HS-27A (cell line): Measurements from ENCODE around the gene EBPL.
"Not testable (repeated sequence)": the region's sequence is repeated elsewhere in the genome, so short reads cannot be mapped to it uniquely, and the experiment has no call there.

Experiments
- DNase-seq: peaks from one replicate; pipeline ENCODE4 v3.0.0-alpha.2; 2012; ENCODE audit warnings: low read depth, missing footprints

EBPL gene

DNA sequence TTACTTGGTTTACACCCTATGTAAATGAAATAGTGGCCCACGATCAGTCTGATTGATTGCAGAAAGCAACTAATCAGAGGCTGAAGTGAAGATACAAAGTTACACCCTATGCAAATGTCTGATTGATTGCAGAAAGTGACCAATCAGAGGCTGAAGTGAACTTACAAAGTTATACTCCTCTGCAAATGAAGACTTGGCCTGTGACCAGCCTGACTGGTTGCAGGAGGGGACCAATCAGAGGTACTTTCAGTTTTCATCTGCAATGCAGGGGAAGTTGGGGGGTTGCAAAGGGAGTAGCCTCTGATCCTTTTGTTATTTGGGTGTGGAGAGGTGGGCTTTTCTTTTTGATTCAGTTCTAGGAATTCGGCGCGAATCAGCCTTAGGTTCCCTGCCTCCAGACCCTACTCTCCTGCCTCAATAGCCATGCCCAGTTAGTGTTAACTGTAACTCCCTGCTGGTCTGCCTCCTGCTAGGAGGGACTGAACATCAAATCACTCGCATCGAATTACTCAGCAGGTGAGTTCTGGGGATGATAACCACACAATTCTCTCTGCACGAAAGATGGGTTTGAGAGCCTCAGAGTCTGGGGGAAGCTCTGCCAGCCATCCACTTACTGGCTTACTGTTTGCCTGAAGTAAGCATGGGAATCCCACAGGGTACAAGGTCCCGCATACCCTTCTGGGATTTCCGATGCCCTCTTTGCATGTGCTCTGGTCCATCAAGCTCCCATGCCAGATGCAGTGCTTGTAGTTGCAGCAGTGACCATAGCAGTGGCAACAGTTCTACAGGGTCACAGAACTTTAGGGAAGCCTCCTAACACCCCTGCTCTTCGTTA is 55.5 kb downstream of the EBPL start:
- no peak for DNase-seq

DNA sequence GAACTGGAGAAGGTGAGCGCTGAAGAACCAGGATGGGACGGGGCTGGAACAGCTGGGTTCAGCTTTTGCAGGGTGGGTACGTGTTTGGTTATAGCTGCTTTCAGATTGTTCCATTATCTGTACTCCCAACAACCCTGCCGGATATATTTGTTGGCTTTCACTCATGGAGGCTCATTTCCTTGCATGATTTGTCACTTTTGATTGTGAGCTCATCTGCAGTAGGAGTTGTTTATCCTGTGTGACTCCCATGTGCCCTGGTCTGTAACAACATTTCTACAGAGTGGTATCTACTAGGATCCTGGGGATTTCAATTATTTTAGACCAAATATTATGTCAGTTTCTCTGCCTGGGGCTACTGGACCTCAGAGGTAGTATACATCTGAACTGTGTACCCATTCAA is 57.6 kb downstream of the EBPL start:
- DNase-seq = no peak

DNA sequence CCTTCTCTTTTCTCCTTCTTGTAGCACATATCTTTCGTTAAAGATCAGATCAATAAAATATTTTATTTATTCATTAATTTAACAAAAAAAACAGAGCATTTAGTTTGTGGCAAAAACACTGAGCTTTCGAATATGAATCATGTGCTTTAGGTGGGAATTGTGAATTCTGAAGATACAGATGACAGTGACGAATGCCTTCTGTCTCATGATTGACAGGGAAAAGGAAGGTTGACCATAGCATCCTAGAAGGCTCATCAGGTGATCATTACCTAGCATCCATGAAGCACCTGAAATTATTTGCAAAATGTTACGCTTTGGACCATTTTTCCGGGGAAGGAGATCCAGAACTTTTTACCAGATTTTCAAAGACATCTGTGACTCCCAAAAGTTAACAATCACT is 59.1 kb downstream of the EBPL start:
- no peak for DNase-seq

DNA sequence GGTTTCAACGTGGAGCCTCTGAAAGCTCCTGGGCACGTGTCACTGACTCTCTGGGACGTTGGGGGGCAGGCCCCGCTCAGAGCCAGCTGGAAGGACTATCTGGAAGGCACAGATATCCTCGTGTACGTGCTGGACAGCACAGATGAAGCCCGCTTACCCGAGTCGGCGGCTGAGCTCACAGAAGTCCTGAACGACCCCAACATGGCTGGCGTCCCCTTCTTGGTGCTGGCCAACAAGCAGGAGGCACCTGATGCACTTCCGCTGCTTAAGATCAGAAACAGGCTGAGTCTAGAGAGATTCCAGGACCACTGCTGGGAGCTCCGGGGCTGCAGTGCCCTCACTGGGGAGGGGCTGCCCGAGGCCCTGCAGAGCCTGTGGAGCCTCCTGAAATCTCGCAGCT is 60.7 kb downstream of the EBPL start:
- no peak for DNase-seq

DNA sequence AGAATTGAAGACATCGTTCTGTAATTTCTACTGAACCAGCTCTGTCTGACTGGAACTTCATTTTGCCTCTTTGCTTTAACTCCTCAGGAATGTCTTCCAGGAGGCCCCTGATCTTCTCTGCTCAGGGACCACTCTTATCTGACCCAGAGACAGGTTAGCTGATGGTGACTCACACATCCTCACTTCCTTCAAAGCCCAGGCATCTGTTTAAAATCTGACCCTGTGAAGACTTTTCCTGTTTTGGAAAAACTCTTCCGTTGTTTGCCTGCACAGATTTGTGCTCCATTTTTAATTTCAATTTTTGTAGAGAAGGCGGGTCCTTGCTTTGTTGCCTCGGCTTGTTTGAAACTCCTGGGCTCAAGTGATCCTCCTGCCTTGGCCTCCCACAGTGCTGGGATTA is 61.3 kb downstream of the EBPL start:
- DNase-seq = no peak

DNA sequence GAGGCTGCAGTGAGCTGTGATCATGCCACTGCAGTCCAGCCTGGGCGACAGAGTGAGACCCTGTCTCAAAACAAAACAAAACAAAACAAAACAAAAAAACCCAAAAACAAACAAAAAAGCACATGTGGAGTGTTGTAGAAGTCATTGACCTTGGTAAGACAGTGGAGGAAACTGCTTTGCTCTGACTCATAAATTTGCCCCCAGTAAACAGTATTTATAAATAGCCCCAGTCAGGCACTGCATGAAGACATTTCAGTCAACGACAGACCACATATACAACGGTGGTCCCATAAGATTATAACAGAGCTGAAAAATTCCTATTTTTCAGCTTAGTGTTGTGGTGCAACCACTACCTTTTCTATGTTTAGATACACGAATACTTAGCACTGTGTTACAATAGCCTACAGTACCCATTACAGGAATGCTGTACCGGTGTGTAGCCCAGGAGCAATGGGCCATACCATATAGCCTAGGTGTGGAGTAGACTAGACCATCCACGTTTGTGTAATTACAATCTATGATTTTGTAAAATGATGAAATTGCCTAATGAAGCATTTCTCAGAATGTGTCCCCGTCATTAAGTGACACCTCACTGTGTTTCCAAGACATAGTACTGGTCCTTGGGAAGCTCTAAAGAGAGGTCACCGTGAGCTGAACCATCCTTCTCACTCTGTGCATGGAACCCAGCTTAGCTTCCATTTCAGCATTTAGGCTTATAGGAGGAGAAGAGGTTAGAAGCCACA is 61.9 kb downstream of the EBPL start:
- no peak for DNase-seq

DNA sequence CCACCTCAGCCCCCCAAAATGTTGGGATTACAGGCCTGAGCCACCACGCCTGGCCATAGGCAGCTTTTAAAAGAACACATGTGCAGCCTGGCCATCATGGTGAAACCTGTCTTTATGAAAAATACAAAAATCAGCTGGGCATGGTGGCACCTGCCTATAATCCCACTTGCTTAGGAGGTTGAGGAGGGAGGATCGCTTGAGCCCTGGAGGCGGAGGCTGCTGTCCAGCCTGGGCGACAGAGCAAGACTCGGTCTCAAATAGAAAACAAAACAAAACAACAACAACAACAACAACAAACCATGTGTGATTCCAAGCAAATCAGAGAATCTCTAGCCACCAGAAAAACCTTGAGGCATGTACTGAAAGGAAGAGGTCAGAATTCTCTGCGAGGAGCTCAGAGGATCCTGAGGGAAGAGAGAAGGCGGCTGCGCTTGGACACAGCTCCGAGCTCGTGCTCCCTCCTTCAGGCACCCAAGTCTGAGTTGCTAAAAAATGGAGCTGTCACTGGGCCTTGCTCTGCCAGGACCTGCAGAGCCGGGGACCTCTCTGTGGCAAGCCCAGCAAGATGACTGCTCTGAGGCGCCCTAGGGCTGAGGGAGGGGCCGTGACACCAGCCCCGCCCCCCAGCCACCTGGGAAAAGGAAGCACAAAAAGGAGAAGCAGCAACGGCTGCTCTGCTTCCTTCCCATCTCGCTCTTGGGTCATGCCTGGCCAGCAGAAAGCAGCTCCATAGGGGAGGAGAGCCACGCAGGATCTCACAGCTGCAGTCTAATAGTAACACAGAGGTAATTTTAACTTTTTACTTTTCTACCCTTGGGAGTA is 63.2 kb downstream of the EBPL start, which contains the start of gene ARL11:
Gene ARL11 (plus strand): TSS at position 677 of the 822 bp plus-strand sequence. CDS start 1,941 bp downstream, outside the sequence.
- DNase-seq = no peak

DNA sequence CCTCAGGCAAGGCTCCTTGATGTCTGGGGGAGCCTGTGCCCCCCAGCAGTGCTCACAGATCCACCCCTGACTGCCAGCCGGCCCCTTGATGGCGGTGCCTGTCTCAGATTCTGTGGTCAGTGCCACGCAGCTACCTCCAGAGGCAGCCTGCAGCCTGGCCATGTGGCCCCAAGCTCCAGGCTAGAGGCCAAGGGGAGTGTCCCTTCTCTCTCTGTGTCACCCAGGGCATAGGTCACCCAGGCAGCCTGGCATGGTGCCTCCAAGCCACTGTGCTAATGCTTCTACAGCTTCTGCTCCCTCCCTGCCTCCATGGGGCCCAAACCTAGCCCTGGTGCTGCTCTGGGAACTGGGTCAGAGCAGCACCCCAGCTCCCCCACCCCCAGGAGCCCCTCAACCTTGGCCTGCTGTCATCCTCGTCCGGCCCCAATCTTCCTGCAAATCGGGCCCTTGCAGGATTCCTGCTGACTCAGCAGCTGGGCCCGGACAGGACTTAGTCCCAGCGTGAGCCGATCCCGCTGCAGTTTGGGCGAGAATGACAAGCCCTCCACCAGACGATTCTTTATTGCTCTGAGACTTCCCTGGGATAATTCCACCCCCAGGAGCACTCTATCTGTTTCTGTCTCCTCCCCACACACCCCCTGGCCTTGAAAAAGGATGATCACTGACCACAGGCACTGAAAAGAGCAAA is 65.8 kb downstream of the EBPL start:
- no peak for DNase-seq

DNA sequence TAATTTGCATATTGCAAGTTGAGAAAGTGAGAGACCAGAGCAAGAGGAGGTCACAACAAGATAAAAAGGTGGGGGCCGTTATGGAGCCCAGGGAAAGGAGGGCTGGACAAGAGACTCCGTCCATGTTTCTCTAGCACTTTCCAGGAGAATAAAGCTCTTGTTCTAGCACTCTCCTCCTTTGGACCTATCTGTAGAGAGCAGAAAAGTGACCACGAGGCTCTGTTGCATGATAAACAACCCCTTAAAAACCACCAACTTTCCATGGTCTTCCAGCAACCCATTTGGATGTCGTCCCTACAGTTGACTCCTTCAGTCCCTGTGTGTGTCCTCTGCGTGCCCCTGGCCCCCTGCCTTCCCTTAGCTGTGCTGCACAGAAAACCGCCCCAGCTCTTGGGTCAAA is 67.1 kb downstream of the EBPL start:
- DNase-seq = no peak

DNA sequence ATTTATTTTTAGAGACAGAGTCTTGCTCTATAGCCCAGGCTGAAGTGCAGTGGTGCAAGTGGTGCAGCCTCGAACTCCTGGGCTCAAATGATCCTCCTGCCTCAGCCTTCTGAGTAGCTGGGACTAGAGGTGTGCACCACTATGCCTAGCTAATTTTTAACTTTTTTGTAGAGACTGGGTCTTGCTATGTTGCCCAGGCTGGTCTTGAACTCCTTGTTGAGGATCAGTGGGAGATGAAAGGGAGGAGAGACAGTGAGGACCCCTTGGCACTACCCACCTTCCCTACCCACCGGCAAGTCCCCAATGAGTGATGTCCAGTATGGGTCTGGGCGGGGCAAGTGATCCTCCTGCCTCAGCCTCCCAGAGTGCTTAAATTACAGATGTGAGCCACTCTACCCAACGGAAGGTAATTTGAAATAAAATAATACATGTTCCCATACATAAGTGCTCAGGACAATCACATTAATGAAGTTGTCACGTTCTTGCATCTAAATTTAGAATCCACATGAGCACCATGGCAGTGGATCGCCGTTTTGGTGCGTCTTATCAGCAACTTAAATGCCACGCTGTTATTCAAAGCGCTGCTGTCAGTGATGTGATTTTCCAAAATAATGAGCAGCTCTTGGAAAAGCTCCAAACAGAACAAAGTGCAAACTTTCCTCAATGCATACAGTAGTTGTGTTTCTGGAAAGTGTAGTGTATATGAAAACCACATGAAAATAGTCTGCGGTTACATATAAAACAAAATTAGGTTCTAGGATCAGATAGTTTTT is 68.9 kb downstream of the EBPL start:
- DNase-seq = no peak

DNA sequence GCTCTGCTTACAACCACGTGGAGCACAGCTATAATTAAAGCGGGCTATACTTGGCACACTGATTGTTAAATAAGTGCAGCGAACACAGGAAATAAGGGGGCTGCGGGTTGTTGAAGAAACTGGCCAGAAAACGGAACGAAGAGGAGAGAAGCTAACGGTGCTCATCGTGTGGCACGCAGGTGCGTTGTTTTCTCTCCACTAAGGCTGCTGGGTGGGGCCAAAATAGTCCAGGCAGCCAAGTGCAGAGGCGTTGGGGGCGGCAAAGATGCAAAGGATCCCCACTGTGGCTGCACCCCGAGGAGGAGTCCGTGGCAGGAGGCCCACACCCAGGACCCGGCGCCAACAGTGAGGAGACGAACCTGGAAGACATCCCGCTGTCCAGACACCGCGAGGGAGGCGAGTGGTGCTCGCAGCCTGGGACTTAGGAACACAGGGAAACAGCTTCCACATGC is 71.1 kb downstream of the EBPL start:
- no peak for DNase-seq

DNA sequence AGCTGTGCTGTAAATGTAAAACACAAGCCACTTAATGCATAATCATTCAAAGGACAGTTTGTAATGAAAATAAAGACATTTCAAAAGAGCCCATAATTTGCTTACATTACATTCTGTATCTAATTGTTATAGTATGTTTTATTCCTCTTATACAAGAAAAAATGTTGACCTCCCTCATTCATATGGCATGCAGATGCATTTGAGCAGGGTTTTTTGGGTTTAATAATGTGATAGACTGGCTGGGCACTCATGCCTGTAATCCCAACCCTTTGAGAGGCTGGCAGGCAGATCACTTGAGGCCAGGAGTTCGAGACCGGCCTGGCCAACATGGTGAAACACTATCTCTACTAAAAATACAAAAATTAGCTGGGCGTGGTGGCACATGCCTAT is 74.6 kb downstream of the EBPL start:
- DNase-seq = no peak

DNA sequence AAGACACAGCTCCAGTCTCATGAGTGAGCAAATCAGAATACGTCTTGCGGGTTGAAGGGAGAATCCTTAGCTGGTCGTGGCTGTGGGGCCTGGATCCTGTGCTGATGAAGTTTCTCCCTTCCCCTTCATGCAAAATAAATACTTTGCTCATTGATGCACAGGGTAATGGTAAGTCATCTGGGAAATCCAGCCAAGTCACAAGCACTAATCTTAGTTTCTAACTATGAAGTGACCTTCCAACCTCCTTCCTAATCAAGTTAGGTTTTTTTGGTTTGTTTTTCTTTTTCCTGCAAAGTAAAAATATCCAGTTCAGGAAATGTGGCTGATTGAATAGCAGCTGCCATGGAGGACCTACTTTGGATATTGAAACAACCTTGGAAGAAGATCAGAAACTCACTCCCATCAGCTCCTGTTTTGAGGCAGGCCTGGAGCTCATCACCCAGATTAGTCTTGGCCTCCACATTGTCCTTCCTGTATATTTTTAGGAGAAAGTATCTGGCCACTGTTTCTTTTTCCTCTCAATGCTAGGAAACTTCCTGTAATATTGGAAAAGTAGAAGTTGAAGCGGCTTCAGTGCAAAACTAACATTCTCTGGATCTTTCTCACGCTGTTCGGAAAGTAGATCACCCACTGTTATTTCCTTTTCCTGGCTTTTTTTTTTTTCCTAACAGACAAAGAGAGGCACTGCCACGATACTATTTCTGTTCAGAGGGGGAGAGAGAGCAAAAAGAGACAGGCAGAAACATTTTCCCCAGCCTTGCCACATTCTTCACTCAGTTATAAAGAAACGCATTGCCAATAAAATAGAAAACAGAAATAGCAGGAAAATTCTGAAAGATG is 75.2 kb downstream of the EBPL start:
- DNase-seq = no peak

DNA sequence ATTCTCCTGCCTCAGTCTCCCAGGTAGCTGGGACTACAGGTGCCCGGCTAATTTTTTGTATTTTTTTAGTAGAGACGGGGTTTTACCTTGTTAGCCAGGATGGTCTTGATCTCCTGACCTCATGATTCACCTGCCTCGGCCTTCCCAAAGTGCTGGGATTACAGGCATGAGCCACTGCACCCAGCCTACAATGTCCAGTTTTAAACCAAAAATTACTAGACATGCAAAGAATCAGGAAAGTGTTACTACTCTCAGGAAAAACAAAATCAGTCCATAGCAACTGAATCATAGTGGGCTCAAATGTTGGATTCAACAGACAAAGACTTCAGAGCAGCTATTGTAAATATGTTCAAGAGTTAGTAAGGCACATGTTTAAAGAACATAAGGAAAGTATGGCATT is 79.2 kb downstream of the EBPL start:
- DNase-seq = not testable (repeated sequence)
